Loucy (cell line): Measurements from ENCODE around the gene ALDH1L2.

Source experiments
- CTCF ChIP-seq: fragments of 200-600 bp; sonication (generic); conservative IDR thresholded peaks from 2 replicates; pipeline ENCODE4 v1.5.1; 2014; ENCODE audit warnings: mild to moderate bottlenecking, antibody characterized with exemption, low read length
- EZH2phosphoT487 ChIP-seq: fragments of 200-600 bp; IDR thresholded peaks from 2 replicates; pipeline ENCODE4 v1.6.1; 2018; ENCODE audit warnings: antibody characterized with exemption, mild to moderate bottlenecking, moderate library complexity, borderline replicate concordance

DNA sequence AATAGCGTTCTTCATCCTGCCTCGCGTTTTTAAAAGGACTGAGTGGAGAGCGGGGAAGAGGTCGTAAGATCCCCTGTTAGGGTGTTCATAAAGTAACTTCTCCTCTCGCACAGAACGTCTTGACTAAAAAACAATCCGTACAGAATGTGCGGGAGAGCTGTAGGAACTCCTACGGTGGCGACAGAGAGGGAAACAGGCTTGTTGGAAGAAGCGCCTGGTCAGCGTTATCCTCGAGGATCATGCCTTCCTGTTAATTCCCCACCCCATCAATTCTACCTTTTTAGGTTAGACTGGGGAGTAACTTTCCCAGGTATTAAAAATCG is 22.9 kb upstream of the ALDH1L2 start:
- TF ChIP-seq CTCF (no peak), EZH2phosphoT487 (no peak)
